ENCODE data around the gene DIAPH3.
"Not testable (repeated sequence)": the region's sequence is repeated elsewhere in the genome, so short reads cannot be mapped to it uniquely, and the experiment has no call there.

The DIAPH3 gene, protein sequence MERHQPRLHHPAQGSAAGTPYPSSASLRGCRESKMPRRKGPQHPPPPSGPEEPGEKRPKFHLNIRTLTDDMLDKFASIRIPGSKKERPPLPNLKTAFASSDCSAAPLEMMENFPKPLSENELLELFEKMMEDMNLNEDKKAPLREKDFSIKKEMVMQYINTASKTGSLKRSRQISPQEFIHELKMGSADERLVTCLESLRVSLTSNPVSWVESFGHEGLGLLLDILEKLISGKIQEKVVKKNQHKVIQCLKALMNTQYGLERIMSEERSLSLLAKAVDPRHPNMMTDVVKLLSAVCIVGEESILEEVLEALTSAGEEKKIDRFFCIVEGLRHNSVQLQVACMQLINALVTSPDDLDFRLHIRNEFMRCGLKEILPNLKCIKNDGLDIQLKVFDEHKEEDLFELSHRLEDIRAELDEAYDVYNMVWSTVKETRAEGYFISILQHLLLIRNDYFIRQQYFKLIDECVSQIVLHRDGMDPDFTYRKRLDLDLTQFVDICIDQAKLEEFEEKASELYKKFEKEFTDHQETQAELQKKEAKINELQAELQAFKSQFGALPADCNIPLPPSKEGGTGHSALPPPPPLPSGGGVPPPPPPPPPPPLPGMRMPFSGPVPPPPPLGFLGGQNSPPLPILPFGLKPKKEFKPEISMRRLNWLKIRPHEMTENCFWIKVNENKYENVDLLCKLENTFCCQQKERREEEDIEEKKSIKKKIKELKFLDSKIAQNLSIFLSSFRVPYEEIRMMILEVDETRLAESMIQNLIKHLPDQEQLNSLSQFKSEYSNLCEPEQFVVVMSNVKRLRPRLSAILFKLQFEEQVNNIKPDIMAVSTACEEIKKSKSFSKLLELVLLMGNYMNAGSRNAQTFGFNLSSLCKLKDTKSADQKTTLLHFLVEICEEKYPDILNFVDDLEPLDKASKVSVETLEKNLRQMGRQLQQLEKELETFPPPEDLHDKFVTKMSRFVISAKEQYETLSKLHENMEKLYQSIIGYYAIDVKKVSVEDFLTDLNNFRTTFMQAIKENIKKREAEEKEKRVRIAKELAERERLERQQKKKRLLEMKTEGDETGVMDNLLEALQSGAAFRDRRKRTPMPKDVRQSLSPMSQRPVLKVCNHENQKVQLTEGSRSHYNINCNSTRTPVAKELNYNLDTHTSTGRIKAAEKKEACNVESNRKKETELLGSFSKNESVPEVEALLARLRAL

DNA sequence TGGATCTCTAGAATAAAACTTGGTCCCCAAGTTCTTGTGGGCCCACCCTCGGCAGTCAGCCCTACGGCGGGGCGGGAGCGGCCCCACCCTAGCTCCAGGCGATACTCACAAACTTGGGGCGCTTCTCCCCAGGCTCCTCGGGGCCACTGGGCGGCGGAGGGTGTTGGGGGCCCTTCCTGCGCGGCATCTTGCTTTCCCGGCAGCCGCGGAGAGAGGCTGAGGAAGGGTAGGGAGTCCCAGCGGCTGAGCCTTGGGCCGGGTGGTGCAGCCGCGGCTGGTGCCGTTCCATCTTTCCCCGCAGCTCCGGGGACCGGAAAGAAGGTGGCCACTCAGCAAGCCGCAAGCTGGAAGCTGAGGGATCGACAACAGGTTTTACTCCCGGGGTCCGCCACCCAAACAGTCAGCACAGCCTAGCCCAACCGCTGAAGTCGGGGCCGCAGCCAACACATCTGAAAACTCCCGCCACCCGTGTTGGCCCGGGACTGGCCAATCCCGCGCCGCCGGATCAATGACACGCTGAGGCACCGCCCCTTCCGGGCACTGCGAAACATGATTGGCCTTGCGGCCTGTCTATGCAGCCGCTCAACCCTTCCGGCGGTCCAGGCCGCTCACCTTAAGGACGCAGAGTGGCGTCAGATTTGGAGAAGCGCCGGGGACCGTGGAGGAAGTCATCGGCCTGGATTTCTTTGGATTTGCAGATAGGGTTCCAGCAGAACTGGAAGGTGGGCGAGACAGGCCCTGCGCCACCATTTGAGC, at the start of gene DIAPH3:
TSS of gene DIAPH3 (minus strand) at position 451 of the 756 bp plus-strand sequence. CDS start at position 289, 162 bp downstream.
- peak; percentile 93 to 99 (median 97) for DNase-seq
- intact Hi-C loops (cut with DNase I): loop anchor here (10.0 kb wide), 1 partner anchor 231 kb away; the partner anchor contains the start of gene TDRD3

DNA sequence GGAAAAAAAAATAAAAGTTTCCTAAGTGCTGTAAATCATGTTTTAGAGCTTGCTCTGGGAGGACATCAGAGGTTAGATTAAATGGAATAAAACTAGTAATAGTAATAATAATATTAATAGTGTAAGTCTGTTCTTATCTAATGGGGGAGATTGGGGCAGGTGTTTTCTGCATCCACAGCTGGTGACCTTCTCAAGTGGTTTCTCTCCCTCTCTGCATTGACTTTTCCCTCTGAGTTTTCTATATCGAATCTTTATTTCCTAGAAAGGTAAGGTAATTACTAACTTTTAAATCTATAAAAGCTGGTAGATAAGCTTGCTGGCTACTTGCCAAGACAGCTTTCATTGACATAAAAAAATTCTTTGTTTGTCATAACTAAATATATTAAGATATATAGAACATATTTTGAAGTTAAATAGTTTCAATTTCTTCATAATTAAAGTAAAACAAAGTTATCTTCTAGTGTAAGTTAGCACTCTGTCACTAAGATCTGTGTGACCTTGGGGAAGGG, 49.6 kb upstream of the DIAPH3 start:
- intact Hi-C loops (cut with DNase I): no loop called here
- no peak for DNase-seq

DNA sequence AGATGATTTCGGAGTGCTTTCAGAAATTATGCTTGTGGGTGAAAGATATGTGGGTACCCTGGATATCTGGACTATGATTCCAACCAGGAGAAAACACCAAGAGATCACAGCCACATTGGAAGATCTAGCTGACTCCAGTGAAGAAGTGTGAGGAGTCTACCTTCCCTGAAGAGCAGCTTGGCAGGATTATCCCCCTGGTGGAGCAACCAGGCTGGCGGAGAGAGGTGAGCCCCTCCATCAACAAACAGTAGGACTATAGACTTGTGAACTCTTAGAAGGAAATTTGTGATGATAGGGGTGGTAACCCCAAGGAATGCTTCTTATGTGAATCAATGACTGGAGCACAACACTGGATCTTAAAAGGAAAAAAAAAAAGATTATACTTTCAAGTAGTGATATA, 47.8 kb upstream of the DIAPH3 start:
- intact Hi-C loops (cut with DNase I): no loop called here

GRCh38 chr13:60210510-60211330, 47.0 kb upstream of the DIAPH3 start:
- intact Hi-C loops (cut with DNase I): no loop called here
- DNase-seq: no peak

More for the DNA sequence above, 47.8 kb upstream of the DIAPH3 start:
- DNase-seq: no peak

DNA sequence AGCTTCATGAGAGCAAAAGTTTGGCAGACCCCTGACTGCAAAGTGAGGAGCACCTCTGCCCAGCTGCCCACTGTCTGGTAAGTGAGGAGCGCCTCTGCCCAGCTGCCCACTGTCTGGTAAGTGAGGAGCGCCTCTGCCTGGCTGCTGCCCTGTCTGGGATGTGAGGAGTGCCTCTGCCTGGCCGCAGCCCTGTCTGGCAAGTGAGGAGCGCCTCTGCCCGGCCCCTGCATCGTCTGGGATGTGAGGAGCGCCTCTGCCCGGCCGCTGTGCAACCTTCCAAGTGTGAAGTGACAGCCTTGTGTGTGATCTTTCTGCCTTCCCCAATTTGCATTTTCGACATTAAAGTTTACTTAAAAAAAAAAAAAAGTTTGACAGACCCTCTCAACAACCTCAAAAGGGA, 41.8 kb upstream of the DIAPH3 start:
- DNase-seq; intact Hi-C loops (cut with DNase I): not testable (repeated sequence)

- intact Hi-C loops (cut with DNase I): no loop called here
- no peak for DNase-seq
Observed at GRCh38 chr13:60201286-60201685, 37.6 kb upstream of the DIAPH3 start.

- intact Hi-C loops (cut with DNase I); DNase-seq: not testable (repeated sequence)
Observed at GRCh38 chr13:60195893-60196292, 32.2 kb upstream of the DIAPH3 start.

DNA sequence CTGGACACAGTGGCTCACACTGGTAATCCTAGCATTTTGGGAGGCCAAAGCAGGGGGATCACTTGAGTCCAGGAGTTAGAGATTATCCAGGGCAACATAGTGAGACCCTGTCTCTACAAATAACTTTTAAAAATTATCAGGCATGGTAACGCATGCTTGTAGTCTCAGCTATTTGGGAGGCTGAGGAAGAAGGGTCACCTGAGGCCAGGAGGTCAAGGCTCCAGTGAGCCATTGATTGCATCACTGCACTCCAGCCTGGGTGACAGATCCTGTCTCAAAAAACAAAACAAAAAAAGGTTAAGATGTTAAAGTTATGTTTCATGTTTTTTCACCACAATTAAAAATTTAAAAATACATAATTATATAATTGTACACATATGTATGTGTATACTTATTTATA, 19.2 kb upstream of the DIAPH3 start:
- intact Hi-C loops (cut with DNase I): no loop called here
- no peak for DNase-seq

- no peak for DNase-seq
- intact Hi-C loops (cut with DNase I): no loop called here
Observed at GRCh38 chr13:60178327-60178726, 14.6 kb upstream of the DIAPH3 start.

DNA sequence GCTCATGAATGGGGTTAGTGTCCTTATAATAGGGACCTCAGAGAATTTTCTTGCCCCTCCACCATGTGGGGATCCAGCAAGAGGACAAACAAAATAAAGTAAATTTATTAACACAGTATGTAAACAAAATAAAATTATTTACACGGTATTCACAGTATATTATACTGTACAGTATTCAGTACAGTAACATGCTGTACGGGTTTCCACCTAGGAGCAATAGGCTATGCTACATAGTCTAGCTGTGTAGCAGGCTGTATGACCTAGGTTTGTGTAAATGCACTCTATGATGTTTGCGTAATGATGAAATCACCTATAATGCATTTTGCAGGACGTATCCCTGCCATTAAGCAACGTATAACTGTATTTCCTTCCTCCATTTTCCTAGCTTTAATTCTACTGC, 11.8 kb upstream of the DIAPH3 start:
- DNase-seq: no peak
- intact Hi-C loops (cut with DNase I): no loop called here

DNA sequence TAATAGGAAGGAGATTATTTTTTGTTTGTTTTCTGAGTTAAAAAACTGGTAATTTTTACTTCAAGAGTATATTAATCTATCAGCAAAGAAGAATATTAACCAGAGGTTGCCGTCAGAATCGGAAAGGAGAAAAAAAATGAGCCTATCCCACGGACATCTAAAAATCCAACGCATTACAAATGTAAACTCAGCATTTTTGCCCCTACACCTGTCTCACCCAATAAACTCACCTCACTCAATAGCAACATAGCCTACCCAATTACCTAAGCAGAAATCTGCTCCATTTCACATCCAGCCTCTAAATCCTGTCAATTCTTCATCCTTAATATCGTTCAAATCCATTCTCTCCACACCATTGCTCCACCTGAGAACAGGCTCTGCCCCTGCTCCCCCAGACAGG, 10.4 kb upstream of the DIAPH3 start:
- intact Hi-C loops (cut with DNase I): no loop called here

DNA sequence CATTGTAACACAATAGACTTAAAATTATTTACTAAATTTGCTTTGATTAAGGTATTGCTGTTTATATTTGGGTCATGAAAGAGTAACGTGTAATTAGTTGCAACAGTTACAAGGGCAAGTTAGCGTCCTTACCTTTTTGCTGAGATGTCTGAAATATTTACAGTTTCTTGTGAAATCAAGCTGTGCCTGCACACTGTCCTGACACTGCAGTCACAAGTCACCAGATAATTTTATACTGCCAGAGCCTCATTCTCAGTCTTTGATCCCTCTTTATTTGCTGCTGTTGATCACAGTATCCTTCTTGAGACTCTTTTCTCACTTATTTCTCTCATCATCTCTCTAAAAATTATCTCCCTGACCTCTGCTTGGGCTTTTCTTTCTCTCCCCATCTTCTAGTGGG, 8.4 kb upstream of the DIAPH3 start:
- DNase-seq: no peak
- intact Hi-C loops (cut with DNase I): no loop called here

More for the DNA sequence above, 10.4 kb upstream of the DIAPH3 start:
- DNase-seq: no peak

- intact Hi-C loops (cut with DNase I): no loop called here
- DNase-seq: no peak
Observed at GRCh38 chr13:60170414-60170813, 6.7 kb upstream of the DIAPH3 start.

DNA sequence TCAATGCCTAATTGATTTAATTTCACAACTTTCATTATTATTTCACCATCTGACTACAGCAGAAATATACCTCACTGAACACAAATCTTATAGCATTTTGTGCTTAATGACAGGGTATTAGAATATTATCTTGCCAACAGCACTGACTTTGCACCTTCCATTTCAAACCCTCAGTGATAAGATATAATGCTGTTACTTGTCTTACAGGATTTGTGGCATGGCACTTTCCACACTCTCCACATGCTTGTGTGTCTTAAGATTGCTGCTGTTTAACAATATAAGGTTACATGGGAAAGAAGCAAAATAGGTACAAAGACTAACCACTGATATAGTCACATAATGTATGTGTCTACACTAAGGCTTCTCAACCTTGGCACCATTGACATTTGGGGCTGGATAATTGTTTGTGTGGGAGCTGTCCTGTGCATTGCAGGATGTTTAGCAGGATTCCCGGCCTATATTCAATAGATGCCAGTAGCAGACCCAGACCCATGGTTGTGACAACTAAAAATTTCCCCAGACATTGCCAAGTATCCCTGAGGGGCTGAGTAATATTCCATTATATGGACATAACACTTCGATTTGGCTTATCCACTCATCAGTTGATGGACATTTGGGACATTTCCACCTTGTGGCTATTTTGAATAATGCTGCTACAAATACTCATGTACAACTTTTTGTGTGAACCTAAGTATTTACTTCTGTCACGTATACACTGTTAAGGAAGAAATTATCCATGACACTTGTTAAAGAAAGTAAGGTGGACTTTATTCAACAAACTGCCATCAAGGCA, 5.7 kb upstream of the DIAPH3 start:
- intact Hi-C loops (cut with DNase I): loop anchor here (10.0 kb wide), 1 partner anchor 225 kb away; the partner anchor contains the start of gene TDRD3
- DNase-seq: no peak

GRCh38 chr13:60167121-60167520, 3.4 kb upstream of the DIAPH3 start:
- DNase-seq: no peak
- intact Hi-C loops (cut with DNase I): loop anchor here (10.0 kb wide), 1 partner anchor 228 kb away; the partner anchor contains the start of gene TDRD3

DNA sequence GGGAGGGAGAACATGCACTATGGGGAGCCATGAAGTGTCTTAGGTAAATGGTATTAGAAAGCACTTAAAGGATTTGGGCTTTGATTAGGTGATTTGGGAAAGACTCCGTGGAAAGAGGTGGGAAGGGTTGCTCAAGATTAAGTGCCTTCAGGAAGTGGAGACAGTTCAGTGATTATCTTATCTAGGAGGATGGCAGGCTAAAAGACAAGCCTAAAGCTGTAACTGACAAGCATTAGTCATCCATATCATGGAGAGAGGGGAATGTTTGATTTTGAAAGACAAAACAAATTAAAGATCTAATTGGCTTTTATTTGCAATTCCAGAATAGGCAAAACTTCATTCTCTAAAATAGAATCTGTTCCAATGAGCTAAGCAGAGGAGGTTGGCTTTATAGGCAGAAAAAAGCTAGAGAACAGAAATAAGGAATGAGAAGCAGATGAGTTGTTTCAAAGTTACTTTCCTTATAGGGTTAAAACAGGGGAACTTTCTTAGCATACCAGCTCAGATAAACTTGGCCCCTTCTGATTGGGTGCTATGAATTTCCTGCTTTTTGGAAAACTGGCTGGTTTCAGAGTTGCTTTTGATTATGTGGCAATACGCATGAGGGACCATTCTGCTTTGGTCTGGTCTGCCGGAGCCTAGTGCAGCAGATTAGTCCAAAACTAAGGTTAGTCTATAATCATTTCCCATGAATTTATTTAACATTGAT, 1.8 kb upstream of the DIAPH3 start:
- intact Hi-C loops (cut with DNase I): loop anchor here (10.0 kb wide), 1 partner anchor 229 kb away; the partner anchor contains the start of gene TDRD3

More for the DNA sequence above, 1.8 kb upstream of the DIAPH3 start:
- no peak for DNase-seq

Measured in head of caudate nucleus (tissue), 42 donors.